ENCODE results near the gene NEK4.

NEK4 gene
- total RNA-seq = 20.7 to 42.6 (median 32.3) reads per million in 4 donors

- DNase-seq = peak; percentile 59 to 89 (median 69)
Observed at GRCh38 chr3:52770496-52771333, at the start of gene NEK4. Gene NEK4 (minus strand): TSS chr3:52770940. CDS start chr3:52770746, 194 bp downstream.

GRCh38 chr3:52819936-52820335 lies 49.2 kb upstream of the NEK4 start:
- DNase-seq = no peak

- DNase-seq = no peak
Observed at GRCh38 chr3:52817860-52818259, 47.1 kb upstream of the NEK4 start.

GRCh38 chr3:52817221-52817620 lies 46.5 kb upstream of the NEK4 start:
- DNase-seq = no peak

GRCh38 chr3:52816654-52817053 lies 45.9 kb upstream of the NEK4 start:
- no peak for DNase-seq

GRCh38 chr3:52816199-52816598 lies 45.5 kb upstream of the NEK4 start:
- no peak for DNase-seq

GRCh38 chr3:52813810-52814209 lies 43.1 kb upstream of the NEK4 start:
- DNase-seq = no peak

GRCh38 chr3:52811452-52812011 lies 40.8 kb upstream of the NEK4 start:
- no peak for DNase-seq

- DNase-seq = no peak
Observed at GRCh38 chr3:52810923-52811322, 40.2 kb upstream of the NEK4 start.

GRCh38 chr3:52809662-52810377 lies 39.1 kb upstream of the NEK4 start:
- no peak for DNase-seq

GRCh38 chr3:52809149-52809548 lies 38.4 kb upstream of the NEK4 start:
- no peak for DNase-seq

GRCh38 chr3:52805270-52806039 lies 34.7 kb upstream of the NEK4 start:
- DNase-seq = no peak

- DNase-seq = no peak
Observed at GRCh38 chr3:52801839-52802238, 31.1 kb upstream of the NEK4 start.

GRCh38 chr3:52800079-52800478 lies 29.3 kb upstream of the NEK4 start:
- no peak for DNase-seq

GRCh38 chr3:52798978-52799476 lies 28.3 kb upstream of the NEK4 start:
- no peak for DNase-seq

GRCh38 chr3:52798376-52798977 lies 27.7 kb upstream of the NEK4 start:
- DNase-seq = no peak

GRCh38 chr3:52796411-52796810 lies 25.7 kb upstream of the NEK4 start:
- no peak for DNase-seq

- no peak for DNase-seq
Observed at GRCh38 chr3:52795298-52795900, 24.7 kb upstream of the NEK4 start.

- no peak for DNase-seq
Observed at GRCh38 chr3:52794612-52795099, 23.9 kb upstream of the NEK4 start, which contains the start of gene ITIH3. Gene ITIH3 (plus strand): TSS chr3:52794796. CDS start chr3:52794804, 8 bp downstream.

- no peak for DNase-seq
Observed at GRCh38 chr3:52793702-52794611, 23.2 kb upstream of the NEK4 start.
